DLD1 (cell line): ENCODE data around the gene MCHR1.
"Not testable (repeated sequence)": the region's sequence is repeated elsewhere in the genome, so short reads cannot be mapped to it uniquely, and the experiment has no call there.

Source experiments
- in situ Hi-C: cut with HindIII; loops from 2 replicates; pipeline ENCODE4 v1.10.0; 2017; ENCODE audit warnings: low sequenced_read_pairs

Gene MCHR1

DNA sequence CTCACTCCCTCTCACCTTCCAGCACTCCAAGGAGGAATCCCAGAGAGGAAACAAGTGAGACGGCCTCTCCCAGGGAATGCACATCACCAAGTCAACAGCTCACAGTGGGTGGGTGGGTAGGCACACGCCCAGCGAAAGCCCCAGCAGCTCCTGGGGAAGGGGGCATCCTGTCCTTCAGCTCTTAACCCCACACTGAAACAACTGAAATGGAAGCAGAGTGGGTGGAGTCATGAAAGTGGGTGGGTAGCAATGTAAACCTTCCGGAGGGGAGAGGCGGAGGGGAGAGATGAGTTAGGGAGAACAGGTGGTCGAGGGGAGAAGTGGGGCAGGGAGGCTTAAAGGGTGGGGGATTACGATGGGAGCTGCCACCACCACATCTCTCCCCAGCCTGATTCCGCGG lies 5.4 kb downstream of the MCHR1 start:
- in situ Hi-C loops, result no loop called here

DNA sequence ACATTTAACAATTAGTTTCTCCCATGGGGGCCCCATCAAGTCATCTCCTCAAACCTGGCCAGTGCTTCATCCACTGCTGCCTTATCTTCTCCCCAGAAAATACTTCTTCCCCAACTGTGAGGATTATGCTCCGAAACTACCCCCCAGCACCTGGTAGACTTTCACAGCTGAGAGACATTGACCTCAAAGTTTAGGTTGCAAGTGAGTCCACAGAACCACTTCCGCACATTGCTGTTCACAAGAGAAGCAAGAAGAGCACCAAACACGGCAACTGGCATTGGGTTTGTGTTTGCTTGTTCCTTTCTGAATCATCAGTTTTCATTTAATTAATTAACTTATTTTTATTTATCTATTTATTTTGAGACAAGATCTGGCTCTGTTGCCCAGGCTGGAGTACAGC lies 6.1 kb downstream of the MCHR1 start:
- in situ Hi-C loops, result no loop called here

DNA sequence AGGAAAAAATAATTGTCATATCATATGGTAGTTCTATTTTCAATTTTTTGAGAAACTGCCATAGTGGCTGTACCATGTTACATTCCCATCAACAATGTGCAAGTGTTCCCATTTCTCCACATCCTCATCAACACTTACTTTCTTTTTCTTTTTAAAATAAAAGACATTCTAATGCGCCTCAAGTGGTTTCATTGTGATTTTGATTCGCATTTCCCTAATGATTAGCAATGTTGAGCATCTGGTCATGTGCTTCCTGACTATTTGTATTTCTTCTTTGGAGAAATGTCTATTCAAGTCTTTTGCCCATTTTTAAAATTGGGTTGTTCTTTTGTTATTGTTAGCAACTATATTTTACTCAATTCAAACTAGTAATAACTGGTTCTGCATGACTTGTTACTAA lies 8.4 kb downstream of the MCHR1 start:
- in situ Hi-C loops, result no loop called here

DNA sequence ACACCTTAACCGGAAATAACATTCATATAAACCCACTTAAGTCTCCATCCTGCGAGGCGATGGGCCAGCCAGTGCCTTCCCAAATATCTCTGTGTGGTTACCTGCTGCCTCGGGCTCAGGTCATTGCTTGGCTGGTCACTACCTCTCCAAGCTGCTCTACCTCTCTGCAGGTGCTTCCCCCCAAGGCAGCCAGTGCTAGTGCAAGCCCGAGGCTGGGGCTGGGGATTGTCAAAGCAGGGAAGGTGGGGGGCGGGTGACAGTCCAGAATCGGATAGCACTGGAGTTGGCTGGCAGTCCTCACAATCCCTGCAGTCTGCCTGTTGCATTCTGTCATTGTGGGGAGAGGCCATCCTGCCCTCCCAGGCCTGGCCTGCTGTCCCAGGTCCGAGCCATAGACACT lies 11.1 kb downstream of the MCHR1 start:
- in situ Hi-C loops, result no loop called here

DNA sequence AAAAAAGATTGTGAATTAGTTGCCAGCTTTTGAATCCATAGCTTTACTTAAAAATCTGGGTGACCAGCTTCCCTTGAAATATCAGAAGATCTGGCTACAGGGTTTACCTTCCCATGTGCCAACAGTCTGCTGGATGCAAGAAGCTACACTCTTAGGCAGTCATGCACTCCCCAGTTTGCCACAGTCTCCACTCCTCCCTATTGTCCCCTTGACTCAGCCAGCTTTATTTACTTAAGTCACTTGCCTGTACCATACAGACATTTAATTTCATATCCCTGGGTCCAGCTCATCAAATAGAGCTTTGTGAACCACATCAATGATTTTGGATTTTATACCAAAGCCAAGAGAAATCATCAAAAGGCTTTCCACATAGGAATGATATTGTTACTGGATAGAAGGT lies 12.2 kb downstream of the MCHR1 start:
- in situ Hi-C loops, result no loop called here

DNA sequence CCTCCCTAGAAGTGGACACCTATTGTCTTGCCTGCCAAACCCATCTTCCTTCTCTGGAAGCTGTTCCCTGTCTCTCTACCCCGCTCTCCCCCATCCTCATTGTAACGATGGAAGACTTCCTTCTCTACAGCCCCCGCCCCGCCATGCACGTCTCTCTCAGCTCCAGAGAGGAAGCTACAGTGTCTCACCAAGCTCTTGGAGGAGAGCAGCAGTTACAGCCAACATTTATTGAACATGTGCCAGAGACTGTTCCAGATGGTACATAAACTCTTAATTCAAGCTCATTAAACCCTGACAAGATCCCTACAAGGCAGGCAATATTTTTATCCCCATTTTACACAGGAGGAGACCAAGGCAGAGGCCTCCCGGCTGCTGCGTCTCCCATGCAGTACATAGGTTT lies 15.1 kb downstream of the MCHR1 start:
- in situ Hi-C loops, result no loop called here

DNA sequence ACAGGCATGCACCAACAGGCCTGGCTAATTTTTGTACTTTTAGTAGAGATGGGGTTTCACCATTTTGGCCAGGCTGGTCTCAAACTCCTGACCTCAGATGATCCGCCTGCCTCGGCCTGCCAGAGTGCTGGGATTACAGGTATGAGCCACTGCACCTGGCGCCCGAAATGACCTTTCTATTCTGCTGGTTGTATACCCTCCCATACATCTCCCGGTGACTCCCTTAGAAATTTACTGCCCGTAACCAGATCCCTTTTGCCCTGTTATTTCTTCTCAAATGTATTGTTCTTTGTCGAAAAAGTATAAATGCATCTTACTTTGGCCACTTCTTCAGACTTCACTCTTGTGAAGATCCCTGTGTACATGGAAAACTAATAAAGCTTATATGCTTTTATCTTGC lies 22.0 kb downstream of the MCHR1 start:
- in situ Hi-C loops, result no loop called here

DNA sequence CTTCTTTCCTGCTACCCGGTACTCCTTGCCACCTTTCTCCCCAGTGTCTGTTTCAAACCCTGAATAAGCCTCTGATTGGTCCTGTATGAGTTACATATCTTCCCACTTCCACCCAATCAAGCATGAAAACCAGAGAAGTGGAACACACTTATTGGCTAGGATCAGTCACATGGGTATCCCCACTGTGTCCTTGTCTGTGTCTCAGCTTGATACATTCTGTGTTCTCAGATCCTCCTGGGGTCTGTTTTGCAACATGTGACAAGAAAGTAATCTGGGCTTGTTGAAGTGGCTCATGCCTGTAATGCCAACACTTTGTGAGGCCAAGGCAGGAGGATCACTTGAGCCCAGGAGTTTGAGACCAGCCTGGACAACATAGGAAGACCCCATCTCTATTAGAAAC lies 23.9 kb downstream of the MCHR1 start:
- in situ Hi-C loops, result no loop called here

DNA sequence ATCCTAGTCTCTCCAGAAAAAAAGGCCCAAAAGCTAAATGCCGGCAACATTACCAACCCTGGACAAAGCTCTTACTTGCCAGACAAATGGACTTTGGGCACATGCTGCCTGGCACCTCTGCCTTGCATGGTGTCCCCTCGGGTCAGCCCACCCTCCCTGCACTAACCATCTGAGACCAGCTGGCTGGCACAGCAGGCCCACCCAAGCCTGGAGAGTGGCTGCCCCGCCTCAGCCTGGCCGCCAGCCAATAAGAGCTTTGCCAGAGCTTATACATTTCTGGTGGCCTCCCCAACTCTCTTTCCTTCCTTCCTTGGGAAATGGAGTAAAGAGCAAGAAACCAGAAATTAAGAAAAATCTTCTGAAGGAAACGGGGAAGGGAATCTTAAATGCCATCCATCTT lies 24.5 kb downstream of the MCHR1 start:
- in situ Hi-C loops, result no loop called here

DNA sequence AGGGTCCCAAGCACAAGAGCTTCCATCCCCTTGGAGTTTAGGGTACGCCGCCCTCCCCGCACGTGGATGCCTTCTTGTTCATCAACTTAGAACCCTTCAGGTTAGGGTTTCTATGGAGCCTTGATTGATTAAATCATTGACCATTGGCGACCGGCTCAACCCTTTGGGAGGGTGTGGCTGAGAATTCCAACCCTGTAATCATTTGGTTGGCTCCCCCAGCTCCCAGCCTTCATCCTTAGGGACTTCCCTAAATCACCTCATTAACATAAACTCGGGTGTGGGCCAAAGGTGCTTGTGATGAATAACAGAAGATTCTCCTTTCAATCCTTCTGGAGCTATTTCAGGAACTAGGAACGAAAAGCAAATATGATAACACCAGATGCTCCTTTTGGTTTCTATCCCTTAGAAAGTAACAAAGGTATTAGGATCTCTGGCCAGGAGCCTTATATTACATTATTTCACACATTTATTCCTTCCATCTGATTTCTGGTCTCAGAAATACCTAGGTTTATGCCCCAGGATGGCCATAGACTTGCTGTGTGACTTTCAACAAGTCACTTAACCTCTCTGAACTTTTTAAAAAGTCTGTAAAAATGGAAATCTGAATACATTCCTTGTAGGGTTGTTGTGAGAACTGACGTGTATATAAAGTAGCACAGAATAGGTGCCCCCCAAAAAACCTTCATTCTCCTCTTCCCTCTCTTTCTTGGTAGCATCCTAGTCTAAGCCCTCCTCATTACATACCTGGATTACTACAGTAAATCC lies 26.8 kb downstream of the MCHR1 start:
- in situ Hi-C loops, result no loop called here

DNA sequence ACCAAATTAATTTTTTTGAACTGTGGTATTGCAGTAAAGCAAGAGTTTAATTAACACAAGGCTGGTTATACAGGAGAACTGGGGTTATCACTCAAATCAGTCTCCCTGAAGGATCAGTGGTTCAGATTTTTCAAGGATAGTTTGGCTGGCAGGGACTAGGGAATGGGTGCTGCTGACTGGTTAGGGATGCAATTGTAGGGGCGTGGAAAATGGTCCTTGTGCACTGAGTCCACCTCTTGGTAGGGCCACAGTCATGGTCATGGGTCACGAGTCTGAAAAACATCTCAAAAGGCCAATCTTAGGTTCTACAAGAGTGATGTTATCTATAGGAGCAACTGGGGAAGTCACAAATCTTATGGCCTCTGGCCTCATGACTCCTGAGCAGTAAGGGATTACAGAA lies 27.9 kb downstream of the MCHR1 start:
- in situ Hi-C loops, result no loop called here

DNA sequence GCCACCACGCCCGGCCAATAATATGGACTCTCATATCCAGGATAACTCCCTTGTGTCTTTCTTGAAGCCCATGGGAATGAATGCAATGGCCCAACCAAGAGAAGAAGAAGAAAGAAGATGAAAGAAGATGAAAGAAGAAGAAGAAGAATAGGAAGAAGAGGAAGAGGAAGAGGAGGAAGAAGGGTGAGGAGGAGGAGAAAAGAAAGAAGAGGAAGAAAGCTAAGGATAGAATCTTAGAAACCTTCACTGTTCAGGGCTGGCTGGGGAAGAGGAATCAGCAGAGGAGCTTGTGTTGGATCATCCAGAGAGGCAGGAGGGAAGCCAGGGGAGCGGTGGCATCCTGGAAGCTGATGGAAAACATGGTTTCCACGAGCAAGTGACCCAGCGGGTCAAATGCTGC lies 28.9 kb downstream of the MCHR1 start:
- in situ Hi-C loops, result no loop called here

DNA sequence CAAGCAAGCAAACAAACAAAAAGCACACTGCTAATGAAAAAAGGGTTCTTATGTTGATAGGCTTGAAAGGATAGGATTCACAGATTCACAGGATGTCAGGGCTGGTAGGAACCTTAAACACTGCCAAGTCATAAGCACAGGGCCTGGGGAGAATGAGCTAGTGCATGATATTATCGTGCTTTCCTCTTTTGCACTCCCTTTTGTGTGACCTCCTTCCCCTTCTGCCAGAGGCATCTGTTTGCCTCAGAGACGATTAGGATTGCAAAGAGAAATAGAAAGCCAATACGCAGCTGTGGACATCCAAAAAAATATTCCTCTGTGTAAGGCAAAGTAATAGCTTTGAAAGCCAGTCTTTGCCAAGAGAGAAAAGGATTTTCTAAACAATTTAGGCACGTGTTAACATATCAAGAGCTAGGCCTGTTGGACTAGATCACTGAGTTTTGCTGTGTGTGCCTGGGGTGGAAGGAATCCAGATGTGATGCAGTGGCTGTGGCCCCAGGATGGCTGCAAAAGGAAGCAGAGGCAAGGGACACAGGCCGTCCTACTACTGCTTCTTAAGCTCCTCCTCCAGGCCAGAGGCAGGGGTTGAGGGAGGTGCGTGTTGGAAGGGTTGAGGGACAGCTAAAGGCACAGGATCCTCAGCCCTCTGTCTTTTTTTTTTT lies 30.6 kb downstream of the MCHR1 start:
- in situ Hi-C loops, result no loop called here

DNA sequence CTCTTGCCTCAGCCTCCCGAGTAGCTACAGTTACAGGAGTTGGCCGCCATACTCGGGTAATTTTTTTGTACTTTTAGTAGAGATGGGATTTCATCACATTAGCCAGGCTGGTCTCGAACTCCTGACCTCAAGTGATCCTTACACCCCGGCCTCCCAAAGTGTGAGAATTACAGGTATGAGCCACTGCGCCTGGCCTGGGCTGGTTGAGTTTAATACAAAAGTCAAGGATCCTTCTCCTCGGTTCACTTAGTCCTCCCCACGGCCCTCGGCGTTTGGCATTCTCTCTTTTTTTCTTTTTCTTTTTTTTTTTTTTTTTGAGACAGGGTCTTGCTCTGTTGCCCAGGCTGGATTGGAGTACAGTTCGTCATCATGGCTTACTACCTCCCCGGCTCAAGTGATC lies 33.0 kb downstream of the MCHR1 start:
- in situ Hi-C loops, result no loop called here

DNA sequence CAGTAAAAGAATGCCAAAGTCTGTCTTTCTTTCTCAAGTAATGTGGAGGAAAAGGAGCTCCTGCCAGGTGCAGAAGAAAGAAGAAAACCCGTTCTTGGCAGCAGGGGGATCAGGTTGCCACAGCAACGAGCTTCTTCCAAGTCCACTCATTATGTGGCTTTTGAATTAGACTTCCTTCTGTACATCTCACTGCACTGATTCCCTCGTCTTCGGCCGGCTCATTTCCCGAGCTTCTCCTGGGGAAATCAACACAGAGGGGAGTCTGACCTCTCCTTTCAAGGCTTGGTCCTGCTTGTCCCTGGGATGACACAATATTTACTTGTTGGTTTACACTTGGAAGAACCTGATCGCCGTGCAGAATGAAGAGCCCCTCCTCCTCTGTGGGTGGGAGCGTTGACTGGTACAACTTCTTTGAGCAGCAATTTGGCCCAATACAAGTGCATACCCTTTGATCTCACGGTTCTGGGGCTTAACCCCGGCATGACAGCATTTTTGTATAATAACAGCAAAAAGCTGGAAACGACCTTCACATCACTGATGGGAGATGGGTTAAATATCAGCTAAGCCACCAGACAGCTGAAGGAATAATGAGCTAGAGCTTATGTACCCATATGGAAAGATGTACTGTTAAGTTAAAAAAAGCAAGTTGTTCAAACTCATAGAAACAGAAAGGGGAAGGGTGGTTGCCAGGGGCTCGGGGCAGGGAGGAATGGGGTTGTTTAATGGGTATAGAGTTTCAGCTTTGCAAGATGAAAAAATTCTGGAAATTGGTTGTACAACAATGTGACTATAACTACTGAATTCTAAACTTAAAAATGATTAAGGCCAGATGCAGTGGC lies 35.4 kb downstream of the MCHR1 start:
- in situ Hi-C loops, result no loop called here

DNA sequence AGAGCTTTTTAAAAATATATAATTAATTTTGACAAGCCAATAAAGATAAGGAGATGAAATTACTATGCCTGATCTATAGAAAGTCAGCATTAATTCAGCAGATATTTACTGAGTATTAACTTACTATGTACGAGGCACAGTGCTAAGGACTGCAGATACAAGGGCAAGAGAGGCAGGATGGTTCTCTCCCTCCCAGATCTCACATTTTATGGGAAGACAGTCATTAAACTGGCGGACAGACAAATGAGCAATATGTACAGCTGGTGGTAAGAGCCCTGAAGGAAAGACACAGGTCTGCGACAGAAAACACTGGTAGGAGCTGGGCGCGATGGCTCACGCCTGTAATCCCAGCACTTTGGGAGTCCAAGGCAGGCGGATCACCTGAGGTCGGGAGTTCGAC lies 36.8 kb downstream of the MCHR1 start:
- in situ Hi-C loops, result no loop called here

DNA sequence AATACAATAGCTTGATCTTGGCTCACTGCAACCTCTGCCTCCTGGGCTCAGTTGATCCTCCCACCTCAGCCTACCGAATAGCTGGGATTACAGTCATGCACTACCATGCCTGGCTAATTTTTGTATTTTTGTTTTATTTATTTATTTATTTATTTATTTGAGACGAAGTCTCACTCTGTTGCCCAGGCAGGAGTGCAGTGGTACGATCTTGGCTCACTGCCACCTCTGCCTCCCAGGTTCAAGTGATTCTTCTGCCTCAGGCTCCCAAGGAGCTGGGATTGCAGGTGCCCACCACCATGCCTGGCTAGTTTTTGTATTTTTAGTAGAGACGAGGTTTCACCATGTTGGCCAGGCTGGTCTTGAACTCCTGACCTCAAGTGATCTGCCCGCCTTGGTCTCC lies 38.4 kb downstream of the MCHR1 start:
- in situ Hi-C loops, result not testable (repeated sequence)

DNA sequence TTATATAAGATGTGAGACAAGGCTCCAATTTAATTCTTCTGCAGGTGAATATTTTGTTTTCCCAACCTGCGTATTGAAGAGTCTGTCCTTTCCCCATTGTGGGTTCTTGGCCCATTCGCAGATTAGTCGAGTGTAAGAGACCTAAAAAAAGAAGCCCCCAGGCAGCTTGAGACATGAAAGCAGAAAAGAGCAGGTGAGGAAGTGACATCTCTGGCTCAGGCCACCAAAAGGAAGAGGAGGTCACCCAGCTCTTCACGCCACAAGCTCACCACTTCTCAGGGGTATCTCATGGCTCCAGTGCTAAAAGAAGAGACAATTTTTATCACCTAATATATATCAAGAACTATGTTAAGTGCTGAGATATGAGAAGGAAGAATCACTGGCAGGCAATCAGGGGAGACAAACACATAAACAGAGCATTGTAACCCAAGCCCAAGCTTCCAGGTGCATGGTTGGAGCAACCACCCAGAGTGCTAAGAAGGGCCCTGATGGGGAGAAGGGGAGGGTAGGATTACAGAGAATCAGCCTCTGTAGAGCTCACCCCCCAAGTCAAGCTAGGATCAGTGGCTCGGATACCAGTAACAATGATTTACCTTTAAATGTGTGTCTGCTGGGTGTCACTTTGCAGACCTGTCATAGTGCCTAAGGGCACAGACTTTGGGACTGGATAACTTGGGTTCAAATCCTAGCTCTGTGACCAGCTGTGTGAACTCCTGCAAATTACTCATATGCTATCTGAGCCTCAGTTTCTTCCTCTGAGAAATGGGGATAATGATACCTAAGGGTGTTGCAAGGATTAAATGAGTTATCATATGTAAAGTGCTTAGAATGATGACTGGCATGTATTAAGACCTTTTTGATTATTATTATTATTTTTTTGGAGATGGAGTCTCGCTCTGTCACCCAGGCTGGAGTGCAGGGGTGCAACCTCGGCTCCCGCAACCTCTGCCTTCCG lies 39.2 kb downstream of the MCHR1 start:
- in situ Hi-C loops, result no loop called here

DNA sequence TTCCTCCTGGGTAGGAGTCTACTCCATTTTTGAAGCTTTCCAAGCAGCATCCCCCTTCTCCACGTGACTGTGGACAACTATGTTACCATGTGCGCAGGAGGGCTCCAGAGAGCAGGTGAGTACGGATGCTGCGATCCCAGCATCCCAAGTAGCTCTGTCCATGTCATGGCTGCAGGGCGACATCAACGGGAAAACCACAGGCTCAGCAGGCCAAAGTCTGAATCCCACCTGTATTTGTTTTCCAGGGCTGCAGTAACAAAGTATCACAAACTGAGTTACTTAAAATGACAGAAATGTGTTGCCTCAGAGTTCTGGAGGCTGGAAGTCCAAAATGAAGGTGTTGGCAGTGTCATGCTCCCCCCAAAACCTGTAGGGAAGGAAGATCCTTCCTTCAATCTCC lies 40.3 kb downstream of the MCHR1 start:
- in situ Hi-C loops, result no loop called here

DNA sequence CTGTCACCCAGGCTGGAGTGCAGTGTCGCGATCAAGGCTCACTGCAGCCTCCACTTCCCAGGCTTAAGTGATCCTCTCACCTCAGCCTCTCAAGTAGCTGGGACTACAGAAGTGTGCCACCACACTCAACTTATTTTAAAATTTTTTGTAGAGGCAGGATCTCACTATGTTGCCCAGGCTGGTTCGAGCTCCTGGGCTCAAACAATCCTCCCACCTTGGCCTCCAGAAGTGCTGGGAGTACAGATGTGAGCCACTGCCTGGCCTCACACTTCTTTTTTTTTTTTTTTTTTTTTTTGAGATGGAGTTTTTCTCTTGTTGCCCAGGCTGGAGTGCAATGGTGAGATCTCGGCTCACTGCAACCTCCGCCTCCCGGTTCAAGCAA lies 40.9 kb downstream of the MCHR1 start:
- in situ Hi-C loops, result not testable (repeated sequence)
